ENCODE measurements around the gene AMOT. TPM values are rescaled to one million over a fixed set of nuclear protein-coding genes. Genes with fewer than 3 reads are reported as not detected.

Gene AMOT
- total RNA-seq, 1 experiment from 2014 or later, result 0.58 TPM

GRCh38 chrX:112774651-112775293 is 65.9 kb downstream of the AMOT start:
- POLR2A ChIA-PET (ENCODE audit: unreplicated experiment), result no interaction called here

GRCh38 chrX:112774142-112774541 is 66.5 kb downstream of the AMOT start:
- Histone ChIP-seq H3K4me3 (ENCODE audit: low read length) (no peak overlapping the region), H3K4me2 (ENCODE audit: low read length) (no peak overlapping the region), H3K79me2 (ENCODE audit: low read length) (no peaks in the 10 kb centered on the region), H3K9ac (ENCODE audit: low read length) (no peak overlapping the region), H4K20me1 (ENCODE audit: low read length) (no peaks in the 10 kb centered on the region), H3K9me2 (replicated peaks; ENCODE audit: low read length) (no peaks in the 10 kb centered on the region), H3F3A (ENCODE audit: low read length, unreplicated experiment) (no peaks in the 10 kb centered on the region), H3K4me1 (ENCODE audit: insufficient read depth, low read length) (no peaks in the 10 kb centered on the region), H3K36me3 (ENCODE audit: low read depth, low read length) (no peaks in the 10 kb centered on the region), H2AFZ (ENCODE audit: low read length) (no peak overlapping the region), H3K27me3 (ENCODE audit: low read length) (no peaks in the 10 kb centered on the region), H3K9me3 (ENCODE audit: low read length) (no peaks in the 10 kb centered on the region), H3K27ac (ENCODE audit: low read length) (no peak overlapping the region)
- DNase-seq, result no peak
- ChIA-PET CTCF (no interaction called here), POLR2A (ENCODE audit: unreplicated experiment) (no interaction called here)
- TF ChIP-seq CTCF (conservative IDR thresholded peaks at IDR 0.05; ENCODE audit: low read depth, low read length), result no peak
- TF ChIP-seq EZH2phosphoT487 (IDR thresholded peaks at IDR 0.05; ENCODE audit: borderline replicate concordance, low read length), result no peak
- no peak for TF ChIP-seq EZH2 (IDR thresholded peaks at IDR 0.05; ENCODE audit: low read length, unreplicated experiment)
- BruUV-seq (replicated peaks), result no TSS peak
- intact Hi-C loops (cut with micrococcal nuclease), result no loop called here
- no peak for ATAC-seq

More at GRCh38 chrX:112774651-112775293, 65.9 kb downstream of the AMOT start:
- no peak for ATAC-seq
- Histone ChIP-seq H3K9ac (ENCODE audit: low read length) (no peak overlapping the region), H2AFZ (ENCODE audit: low read length) (no peak overlapping the region), H3K27ac (ENCODE audit: low read length) (no peak overlapping the region), H3K27me3 (ENCODE audit: low read length) (no peaks in the 10 kb centered on the region), H3F3A (ENCODE audit: low read length, unreplicated experiment) (no peaks in the 10 kb centered on the region), H3K4me3 (ENCODE audit: low read length) (no peak overlapping the region), H3K36me3 (ENCODE audit: low read depth, low read length) (no peaks in the 10 kb centered on the region), H4K20me1 (ENCODE audit: low read length) (no peaks in the 10 kb centered on the region), H3K4me2 (ENCODE audit: low read length) (no peak overlapping the region), H3K9me2 (replicated peaks; ENCODE audit: low read length) (no peaks in the 10 kb centered on the region), H3K79me2 (ENCODE audit: low read length) (no peaks in the 10 kb centered on the region), H3K9me3 (ENCODE audit: low read length) (no peaks in the 10 kb centered on the region), H3K4me1 (ENCODE audit: insufficient read depth, low read length) (no peaks in the 10 kb centered on the region)
- BruUV-seq (replicated peaks), result no TSS peak
- CTCF ChIA-PET, result no interaction called here
- no peak for TF ChIP-seq EZH2 (IDR thresholded peaks at IDR 0.05; ENCODE audit: low read length, unreplicated experiment)
- TF ChIP-seq EZH2phosphoT487 (IDR thresholded peaks at IDR 0.05; ENCODE audit: borderline replicate concordance, low read length), result no peak
- no peak for TF ChIP-seq CTCF (conservative IDR thresholded peaks at IDR 0.05; ENCODE audit: low read depth, low read length)
- intact Hi-C loops (cut with micrococcal nuclease), result no loop called here
- no peak for DNase-seq

GRCh38 chrX:112769034-112769433 is 71.6 kb downstream of the AMOT start:
- intact Hi-C loops (cut with micrococcal nuclease), result no loop called here
- no peaks in the 10 kb centered on the region for H3K79me2 ChIP-seq (ENCODE audit: low read length)
- ChIA-PET POLR2A (ENCODE audit: unreplicated experiment) (no interaction called here), CTCF (no interaction called here)
- H3F3A ChIP-seq (ENCODE audit: low read length, unreplicated experiment), result no peaks in the 10 kb centered on the region
- BruUV-seq (replicated peaks), result no TSS peak
- TF ChIP-seq EZH2phosphoT487 (IDR thresholded peaks at IDR 0.05; ENCODE audit: borderline replicate concordance, low read length) (no peak), CTCF (conservative IDR thresholded peaks at IDR 0.05; ENCODE audit: low read depth, low read length) (no peak), EZH2 (IDR thresholded peaks at IDR 0.05; ENCODE audit: low read length, unreplicated experiment) (no peak)
- H3K4me2 ChIP-seq (ENCODE audit: low read length), result no peak overlapping the region
- no peak overlapping the region for H3K27ac ChIP-seq (ENCODE audit: low read length)
- no peak overlapping the region for H3K9ac ChIP-seq (ENCODE audit: low read length)
- DNase-seq (no peak), ATAC-seq (no peak)
- no peaks in the 10 kb centered on the region for H3K9me2 ChIP-seq (replicated peaks; ENCODE audit: low read length)
- H2AFZ ChIP-seq (ENCODE audit: low read length), result no peak overlapping the region
- no peaks in the 10 kb centered on the region for H3K27me3 ChIP-seq (ENCODE audit: low read length)
- no peak overlapping the region for H3K4me3 ChIP-seq (ENCODE audit: low read length)
- H3K4me1 ChIP-seq (ENCODE audit: insufficient read depth, low read length), result no peaks in the 10 kb centered on the region
- H3K9me3 ChIP-seq (ENCODE audit: low read length), result no peaks in the 10 kb centered on the region
- H4K20me1 ChIP-seq (ENCODE audit: low read length), result no peaks in the 10 kb centered on the region
- H3K36me3 ChIP-seq (ENCODE audit: low read depth, low read length), result no peaks in the 10 kb centered on the region

All from PC-3 (cell line).